Stimulated activated naive B cell treated with anti-CD40 and anti-IgM and Interleukin-4, amounts not matched to agents 10 μg/mL and 1 μg/mL and 100 μg/mL, for 72 hours (primary cell): ENCODE measurements around the gene CNOT6L.

Source experiments
- ATAC-seq, 2 donors: fragments of 150-1000 bp; cut with Tn5 transposase; replicated peaks; 2 replicates each; pipeline ENCODE4 v1.10.0; 2021; ENCODE audit warnings: moderate library complexity in 1 of 2
- DNase-seq: peaks from one replicate; pipeline ENCODE4 v3.0.0; 2021
- H3K27ac Mint-ChIP-seq: one replicate; pipeline ENCODE4 v1.8.0; 2022; ENCODE audit warnings: mild to moderate bottlenecking, mixed read lengths
- H3K27me3 Mint-ChIP-seq, 2 donors: one replicate each; pipeline ENCODE4 v1.8.0; 2022; ENCODE audit warnings: mixed read lengths in 2 of 2
- H3K36me3 Mint-ChIP-seq, 2 donors: one replicate each; pipeline ENCODE4 v1.8.0; 2022; ENCODE audit warnings: mixed read lengths in 2 of 2, mild to moderate bottlenecking in 1 of 2
- H3K4me1 Mint-ChIP-seq, 2 donors: one replicate each; pipeline ENCODE4 v1.8.0; 2022; ENCODE audit warnings: mixed read lengths in 2 of 2, mild to moderate bottlenecking in 1 of 2
- H3K4me3 Mint-ChIP-seq, 2 donors: one replicate each; pipeline ENCODE4 v1.8.0; 2022; ENCODE audit warnings: mild to moderate bottlenecking in 2 of 2, mixed read lengths in 2 of 2, moderate library complexity in 1 of 2
- H3K9me3 Mint-ChIP-seq, 2 donors: one replicate each; pipeline ENCODE4 v1.8.0; 2022; ENCODE audit warnings: mixed read lengths in 2 of 2, mild to moderate bottlenecking in 1 of 2

Gene CNOT6L

GRCh38 chr4:77844363-77844762, 25.2 kb upstream of the CNOT6L start:
- no peaks in the 10 kb centered on the region for H3K27me3 Mint-ChIP-seq
- no peak for ATAC-seq
- peaks cover 3 to 10% of the 10 kb centered on the region in 2 donors for H3K4me1 Mint-ChIP-seq
- no peak overlapping the region for H3K4me3 Mint-ChIP-seq
- no peaks in the 10 kb centered on the region for H3K9me3 Mint-ChIP-seq
- H3K36me3 Mint-ChIP-seq, result no peaks in the 10 kb centered on the region
- H3K27ac Mint-ChIP-seq, result no peak overlapping the region
- no peak for DNase-seq

GRCh38 chr4:77843628-77844027, 24.5 kb upstream of the CNOT6L start:
- no peak overlapping the region for H3K27ac Mint-ChIP-seq
- peaks cover 3 to 10% of the 10 kb centered on the region in 2 donors for H3K4me1 Mint-ChIP-seq
- H3K9me3 Mint-ChIP-seq, result no peaks in the 10 kb centered on the region
- no peak overlapping the region for H3K4me3 Mint-ChIP-seq
- DNase-seq, result no peak
- ATAC-seq, result peak; percentile 36 to 63
- no peaks in the 10 kb centered on the region for H3K36me3 Mint-ChIP-seq
- no peaks in the 10 kb centered on the region for H3K27me3 Mint-ChIP-seq

- DNase-seq (no peak), ATAC-seq (no peak)
- H3K36me3 Mint-ChIP-seq, result no peaks in the 10 kb centered on the region
- no peaks in the 10 kb centered on the region for H3K9me3 Mint-ChIP-seq
- H3K4me3 Mint-ChIP-seq, result no peak overlapping the region
- H3K4me1 Mint-ChIP-seq, result no peaks in the 10 kb centered on the region
- H3K27ac Mint-ChIP-seq, result no peak overlapping the region
- H3K27me3 Mint-ChIP-seq, result no peaks in the 10 kb centered on the region
These were observed 15.2 kb upstream of the CNOT6L start for GRCh38 chr4:77834403-77834802.

GRCh38 chr4:77833126-77833724, 14.1 kb upstream of the CNOT6L start:
- Mint-ChIP-seq H3K4me1 (no peaks in the 10 kb centered on the region), H3K27me3 (no peaks in the 10 kb centered on the region), H3K36me3 (no peaks in the 10 kb centered on the region), H3K4me3 (no peak overlapping the region), H3K9me3 (no peaks in the 10 kb centered on the region), H3K27ac (no peak overlapping the region)
- ATAC-seq (no peak), DNase-seq (no peak)

GRCh38 chr4:77827343-77827742, 8.2 kb upstream of the CNOT6L start:
- Mint-ChIP-seq H3K36me3 (no peaks in the 10 kb centered on the region), H3K27ac (peak overlapping the region; percentile 2), H3K27me3 (no peaks in the 10 kb centered on the region), H3K9me3 (no peaks in the 10 kb centered on the region), H3K4me1 (peaks cover 14 to 26% of the 10 kb centered on the region in 2 donors), H3K4me3 (no peak overlapping the region)
- ATAC-seq, result peak; percentile 67
- DNase-seq, result no peak

GRCh38 chr4:77826275-77826674, 7.1 kb upstream of the CNOT6L start:
- ATAC-seq (peak; percentile 70 to 83), DNase-seq (no peak)
- no peaks in the 10 kb centered on the region for H3K27me3 Mint-ChIP-seq
- no peaks in the 10 kb centered on the region for H3K36me3 Mint-ChIP-seq
- no peaks in the 10 kb centered on the region for H3K9me3 Mint-ChIP-seq
- no peak overlapping the region for H3K4me3 Mint-ChIP-seq
- peak overlapping the region; percentile 59 for H3K27ac Mint-ChIP-seq
- H3K4me1 Mint-ChIP-seq, result peaks cover 22 to 37% of the 10 kb centered on the region in 2 donors

- no peak for DNase-seq
- peaks cover 30 to 45% of the 10 kb centered on the region in 2 donors for H3K4me1 Mint-ChIP-seq
- H3K9me3 Mint-ChIP-seq, result no peaks in the 10 kb centered on the region
- H3K27ac Mint-ChIP-seq, result peak overlapping the region; percentile 43
- no peak for ATAC-seq
- no peaks in the 10 kb centered on the region for H3K27me3 Mint-ChIP-seq
- H3K36me3 Mint-ChIP-seq, result peaks cover 3 to 8% of the 10 kb centered on the region in 2 donors
- no peak overlapping the region for H3K4me3 Mint-ChIP-seq
These were observed 2.6 kb upstream of the CNOT6L start for GRCh38 chr4:77821775-77822174.

- Mint-ChIP-seq H3K27me3 (no peaks in the 10 kb centered on the region), H3K4me3 (peak overlapping the region; percentile 94 to 95), H3K4me1 (peaks cover 24 to 37% of the 10 kb centered on the region in 2 donors), H3K36me3 (peaks cover 3 to 8% of the 10 kb centered on the region in 2 donors), H3K27ac (peak overlapping the region; percentile 99), H3K9me3 (no peaks in the 10 kb centered on the region)
- peak; percentile 24 for DNase-seq
- peak; percentile 6 for ATAC-seq
These were observed 1.7 kb upstream of the CNOT6L start for GRCh38 chr4:77820649-77821561.

- ATAC-seq (peak; percentile 82 to 86), DNase-seq (peak; percentile 88)
- Mint-ChIP-seq H3K36me3 (peaks cover 5 to 8% of the 10 kb centered on the region in 2 donors), H3K4me3 (peak overlapping the region; percentile 94 to 95), H3K9me3 (no peaks in the 10 kb centered on the region), H3K4me1 (peaks cover 31 to 41% of the 10 kb centered on the region in 2 donors), H3K27ac (peak overlapping the region; percentile 99), H3K27me3 (no peaks in the 10 kb centered on the region)
These were observed 878 bp upstream of the CNOT6L start for GRCh38 chr4:77819843-77820648.

- Mint-ChIP-seq H3K36me3 (peaks cover 5 to 8% of the 10 kb centered on the region in 2 donors), H3K27ac (peak overlapping the region; percentile 97), H3K4me3 (peak overlapping the region; percentile 94), H3K9me3 (no peaks in the 10 kb centered on the region), H3K27me3 (no peaks in the 10 kb centered on the region), H3K4me1 (peaks cover 30 to 48% of the 10 kb centered on the region in 2 donors)
- peak; percentile 43 to 52 for ATAC-seq
- no peak for DNase-seq
These were observed 255 bp upstream of the CNOT6L start for GRCh38 chr4:77819404-77819842.

- Mint-ChIP-seq H3K36me3 (peaks cover 5 to 8% of the 10 kb centered on the region in 2 donors), H3K4me3 (peak overlapping the region; percentile 87 to 96), H3K27ac (peak overlapping the region; percentile 92), H3K27me3 (no peaks in the 10 kb centered on the region), H3K9me3 (no peaks in the 10 kb centered on the region), H3K4me1 (peaks cover 35 to 61% of the 10 kb centered on the region in 2 donors)
- ATAC-seq (peak; percentile 27 to 29), DNase-seq (no peak)
These were observed 1.0 kb downstream of the CNOT6L start for GRCh38 chr4:77818073-77818601.

GRCh38 chr4:77817304-77818072, 1.7 kb downstream of the CNOT6L start:
- no peak for DNase-seq
- Mint-ChIP-seq H3K27me3 (no peaks in the 10 kb centered on the region), H3K9me3 (no peaks in the 10 kb centered on the region), H3K27ac (peak overlapping the region; percentile 92), H3K36me3 (peaks cover 5 to 8% of the 10 kb centered on the region in 2 donors), H3K4me1 (peaks cover 35 to 62% of the 10 kb centered on the region in 2 donors), H3K4me3 (peak overlapping the region; percentile 87 to 96)
- ATAC-seq, result no peak

- Mint-ChIP-seq H3K4me1 (peaks cover 32 to 60% of the 10 kb centered on the region in 2 donors), H3K36me3 (peaks cover 5 to 10% of the 10 kb centered on the region in 2 donors), H3K9me3 (no peaks in the 10 kb centered on the region), H3K27ac (no peak overlapping the region), H3K4me3 (no peak overlapping the region), H3K27me3 (no peaks in the 10 kb centered on the region)
- ATAC-seq (no peak), DNase-seq (no peak)
These were observed 2.6 kb downstream of the CNOT6L start for GRCh38 chr4:77816546-77816945.
